Type B pancreatic cell (in vitro differentiated cells): ENCODE measurements around the gene CDRT4. TPM values are rescaled to one million over a fixed set of nuclear protein-coding genes. Genes with fewer than 3 reads are reported as not detected.
"Not testable (repeated sequence)": the region's sequence is repeated elsewhere in the genome, so short reads cannot be mapped to it uniquely, and the experiment has no call there.

Experiments
- DNase-seq: peaks from one replicate; pipeline ENCODE4 v3.0.0; 2021; ENCODE audit warnings: mixed read lengths; ENCODE audit not compliant: unreplicated experiment; ENCODE audit errors: extremely low spot score
- H3K27ac Mint-ChIP-seq: 2 replicates; pipeline ENCODE4 v1.8.0; 2021; ENCODE audit warnings: mild to moderate bottlenecking, mixed read lengths
- H3K27me3 Mint-ChIP-seq: 2 replicates; pipeline ENCODE4 v1.8.0; 2021; ENCODE audit warnings: mixed read lengths
- H3K36me3 Mint-ChIP-seq: 2 replicates; pipeline ENCODE4 v1.8.0; 2021; ENCODE audit warnings: mixed read lengths
- H3K4me1 Mint-ChIP-seq: one replicate; pipeline ENCODE4 v1.8.0; 2021; ENCODE audit warnings: mixed read lengths; ENCODE audit not compliant: unreplicated experiment
- H3K4me3 Mint-ChIP-seq: 2 replicates; pipeline ENCODE4 v1.8.0; 2021; ENCODE audit warnings: mild to moderate bottlenecking, mixed read lengths
- H3K9me3 Mint-ChIP-seq: 2 replicates; pipeline ENCODE4 v1.8.0; 2021; ENCODE audit warnings: mixed read lengths
- CTCF ChIP-seq: fragments of 200-600 bp; sonication (generic); conservative IDR thresholded peaks from 2 replicates; pipeline ENCODE4 v1.5.0; 2021; ENCODE audit warnings: antibody characterized with exemption, mild to moderate bottlenecking
- total RNA-seq: library from RNA; stranded (reverse); gene quantifications from 2 replicates; pipeline ENCODE4 v1.2.1, GENCODE V29; 2021; ENCODE audit warnings: low replicate concordance

CDRT4 gene
- total RNA-seq, 1 donor from 2014 or later, result 12.9 TPM

GRCh38 chr17:15441315-15441714 lies 26.1 kb downstream of the CDRT4 start:
- no peaks in the 10 kb centered on the region for H3K27me3 Mint-ChIP-seq
- no peak overlapping the region for H3K27ac Mint-ChIP-seq
- no peak overlapping the region for H3K4me3 Mint-ChIP-seq
- H3K9me3 Mint-ChIP-seq, result no peaks in the 10 kb centered on the region
- H3K4me1 Mint-ChIP-seq, result peaks cover 16% of the 10 kb centered on the region
- DNase-seq, result no peak
- H3K36me3 Mint-ChIP-seq, result peaks cover 26% of the 10 kb centered on the region
- TF ChIP-seq CTCF, result no peak

GRCh38 chr17:15440347-15440746 lies 27.1 kb downstream of the CDRT4 start:
- peaks cover 29% of the 10 kb centered on the region for H3K36me3 Mint-ChIP-seq
- DNase-seq, result no peak
- no peaks in the 10 kb centered on the region for H3K9me3 Mint-ChIP-seq
- H3K4me3 Mint-ChIP-seq, result no peak overlapping the region
- H3K4me1 Mint-ChIP-seq, result peaks cover 18% of the 10 kb centered on the region
- no peaks in the 10 kb centered on the region for H3K27me3 Mint-ChIP-seq
- no peak overlapping the region for H3K27ac Mint-ChIP-seq
- no peak for TF ChIP-seq CTCF

- H3K9me3 Mint-ChIP-seq, DNase-seq, H3K27me3 Mint-ChIP-seq, H3K27ac Mint-ChIP-seq, H3K4me3 Mint-ChIP-seq: not testable (repeated sequence)
- Mint-ChIP-seq H3K36me3 (peaks cover 29% of the 10 kb centered on the region), H3K4me1 (peaks cover 21% of the 10 kb centered on the region)
These were observed 28.0 kb downstream of the CDRT4 start for GRCh38 chr17:15439205-15439985.

- no peak for DNase-seq
- Mint-ChIP-seq H3K27me3 (no peaks in the 10 kb centered on the region), H3K9me3 (no peaks in the 10 kb centered on the region), H3K4me1 (peaks cover 26% of the 10 kb centered on the region), H3K27ac (no peak overlapping the region), H3K36me3 (peaks cover 29% of the 10 kb centered on the region), H3K4me3 (no peak overlapping the region)
- no peak for TF ChIP-seq CTCF
These were observed 28.8 kb downstream of the CDRT4 start for GRCh38 chr17:15438491-15439105.

- H3K4me3 Mint-ChIP-seq, result no peak overlapping the region
- peaks cover 29% of the 10 kb centered on the region for H3K36me3 Mint-ChIP-seq
- DNase-seq, result no peak
- H3K27me3 Mint-ChIP-seq, result no peaks in the 10 kb centered on the region
- TF ChIP-seq CTCF, result no peak
- no peaks in the 10 kb centered on the region for H3K9me3 Mint-ChIP-seq
- peak overlapping the region; percentile 51 for H3K27ac Mint-ChIP-seq
- H3K4me1 Mint-ChIP-seq, result peaks cover 30% of the 10 kb centered on the region
These were observed 30.2 kb downstream of the CDRT4 start for GRCh38 chr17:15437303-15437635.
